ENCODE data around the gene MED23.

MED23 gene

GRCh38 chr6:131586543-131586942, 41.5 kb downstream of the MED23 start:
- H3K4me3 ChIP-seq (ENCODE audit: low read depth, low read length), result no peak overlapping the region
- no peak for DNase-seq (ENCODE audit: low read depth)
- no peak for TF ChIP-seq CTCF (conservative IDR thresholded peaks at IDR 0.05; ENCODE audit: low read depth, low read length)

DNA sequence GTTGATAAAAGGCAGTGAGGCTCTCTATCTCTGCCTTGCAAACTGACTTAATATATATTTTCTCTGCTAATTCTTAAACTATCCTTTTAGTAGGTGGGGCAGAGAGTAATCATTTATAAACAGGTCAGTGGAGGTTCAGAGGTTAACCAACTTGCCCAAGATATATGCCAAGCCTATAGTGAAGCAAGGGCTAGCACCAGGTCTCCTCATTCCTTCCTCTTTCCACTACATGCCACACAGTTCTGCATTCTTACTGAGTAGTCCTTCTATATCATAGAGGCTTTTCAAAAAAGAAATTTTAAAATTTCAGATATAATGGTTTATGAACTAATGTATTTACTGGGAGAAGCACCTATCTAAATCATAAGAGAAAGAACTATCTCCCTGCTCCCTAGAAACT, 46.5 kb downstream of the MED23 start:
- no peak for DNase-seq (ENCODE audit: low read depth)
- no peak for TF ChIP-seq CTCF (conservative IDR thresholded peaks at IDR 0.05; ENCODE audit: low read depth, low read length)
- H3K4me3 ChIP-seq (ENCODE audit: low read depth, low read length), result no peak overlapping the region

DNA sequence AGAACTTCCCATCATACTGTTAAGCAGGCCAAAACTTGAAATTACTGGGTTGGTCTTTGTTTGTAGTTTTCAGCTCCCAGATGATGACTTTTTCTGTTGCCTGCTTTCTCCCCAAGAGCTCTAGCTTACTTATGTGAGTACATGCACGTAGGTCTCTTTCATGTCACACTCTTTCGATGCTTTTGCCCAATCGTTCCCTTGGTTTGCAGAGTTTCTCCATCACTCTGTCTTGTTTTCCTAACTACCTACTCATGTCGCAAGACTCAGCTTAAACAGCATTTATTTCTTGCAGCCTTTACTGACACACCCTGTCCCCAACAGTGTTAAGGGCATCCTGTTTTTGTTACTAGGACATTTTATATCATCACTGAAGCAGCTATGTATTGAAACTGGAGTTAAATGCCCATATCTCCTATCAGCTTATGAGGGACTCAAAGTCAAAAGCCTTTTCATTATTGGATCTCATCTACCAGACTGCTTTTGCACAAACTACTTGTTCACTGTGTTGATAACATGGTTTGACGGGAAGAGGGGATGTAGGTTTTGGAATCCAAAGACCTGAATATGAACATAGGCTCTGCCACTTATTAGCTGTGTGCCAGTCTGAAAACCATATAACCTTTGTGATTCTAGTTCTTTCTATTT, 52.1 kb downstream of the MED23 start:
- no peak for TF ChIP-seq CTCF (conservative IDR thresholded peaks at IDR 0.05; ENCODE audit: low read depth, low read length)
- no peak for DNase-seq (ENCODE audit: low read depth)
- H3K4me3 ChIP-seq (ENCODE audit: low read depth, low read length), result no peak overlapping the region

DNA sequence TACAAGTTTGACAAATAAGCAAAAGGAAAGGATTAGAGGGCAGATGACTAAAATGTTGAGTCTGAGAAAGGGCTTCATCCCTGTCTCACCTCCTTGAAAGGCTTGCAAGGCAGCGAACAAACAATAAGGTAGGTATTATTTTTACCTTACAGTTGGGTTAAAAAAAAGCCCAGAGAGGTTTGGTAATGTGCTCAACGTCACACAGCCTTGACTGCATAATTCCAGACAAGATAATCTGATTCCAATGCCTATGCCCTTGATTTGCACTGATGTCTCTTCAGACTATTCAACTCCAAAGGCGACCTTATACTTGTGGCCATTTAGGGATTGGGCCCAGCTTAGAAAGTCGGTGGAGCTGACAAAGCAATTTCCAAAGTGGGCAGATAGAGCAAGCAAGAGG, 53.4 kb downstream of the MED23 start:
- no peak for TF ChIP-seq CTCF (conservative IDR thresholded peaks at IDR 0.05; ENCODE audit: low read depth, low read length)
- DNase-seq (ENCODE audit: low read depth), result no peak
- no peak overlapping the region for H3K4me3 ChIP-seq (ENCODE audit: low read depth, low read length)

DNA sequence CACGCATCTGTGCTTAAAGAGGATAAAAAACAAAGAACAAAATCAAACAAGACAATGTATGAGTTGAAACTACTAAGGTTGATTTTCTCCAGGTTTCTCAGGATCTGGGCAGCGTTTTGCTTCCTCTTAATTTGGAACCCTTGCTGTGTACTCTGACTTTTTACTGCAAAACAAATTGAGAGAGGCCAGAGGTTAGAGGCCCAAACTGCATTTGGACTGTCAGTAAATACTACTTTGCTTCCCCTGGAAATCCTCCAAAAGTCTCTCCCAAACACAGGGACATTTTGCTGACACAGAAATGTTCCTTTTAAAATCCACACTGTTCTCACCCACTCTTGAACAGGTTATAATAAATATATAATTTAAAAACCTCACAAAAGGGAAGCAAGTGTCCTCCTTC, 53.9 kb downstream of the MED23 start:
- DNase-seq (ENCODE audit: low read depth), result peak; percentile 10
- no peak overlapping the region for H3K4me3 ChIP-seq (ENCODE audit: low read depth, low read length)
- TF ChIP-seq CTCF (conservative IDR thresholded peaks at IDR 0.05; ENCODE audit: low read depth, low read length), result no peak

GRCh38 chr6:131572686-131573415, 55.2 kb downstream of the MED23 start, which contains the start of gene ARG1:
Gene ARG1, plus strand, starts transcription at chr6:131573226. Its CDS starts 57 bp downstream, at chr6:131573283.
- TF ChIP-seq CTCF (conservative IDR thresholded peaks at IDR 0.05; ENCODE audit: low read depth, low read length), result no peak
- no peak within 1 kb of the TSS for H3K4me3 ChIP-seq (ENCODE audit: low read depth, low read length)
- DNase-seq (ENCODE audit: low read depth), result no peak

DNA sequence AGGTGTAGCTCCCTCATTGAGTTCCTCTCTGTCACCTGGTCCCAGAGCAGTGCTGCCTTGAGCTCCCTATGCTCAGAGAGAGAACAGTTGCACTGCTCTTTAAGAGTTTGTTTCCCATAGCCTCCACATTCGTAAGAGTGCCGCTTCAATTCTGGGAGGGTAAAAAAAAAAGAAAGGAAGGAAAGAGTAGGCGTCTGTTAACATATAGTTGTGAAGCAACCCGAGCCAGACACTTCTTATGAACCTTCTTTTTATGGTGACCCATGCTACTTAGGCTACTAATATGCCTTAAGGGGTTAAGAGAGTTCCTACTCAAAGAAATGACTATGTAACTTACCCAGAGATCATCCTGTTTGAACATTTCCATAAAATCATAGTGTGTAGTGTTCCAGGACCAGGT, 59.3 kb downstream of the MED23 start:
- no peak for TF ChIP-seq CTCF (conservative IDR thresholded peaks at IDR 0.05; ENCODE audit: low read depth, low read length)
- DNase-seq (ENCODE audit: low read depth), result no peak
- H3K4me3 ChIP-seq (ENCODE audit: low read depth, low read length), result no peak overlapping the region
